A673 (cell line): ENCODE measurements around the gene CXXC4. TPM values are rescaled to one million over a fixed set of nuclear protein-coding genes. Genes with fewer than 3 reads are reported as not detected.

Experiments
- BruUV-seq: library from RNA; stranded (reverse); fragments of 400-500 nt; replicated peaks from 2 replicates; lab custom pipeline; 2021; lab: Mats Ljungman, UMichigan
- CTCF ChIA-PET: fragments of 300-600 bp; sonication (Branson Sonifier 250); formaldehyde crosslinking; loops from one replicate; lab custom pipeline; 2022; ENCODE audit warnings: antibody characterized with exemption; lab: Charles Lee
- POLR2A ChIA-PET: fragments of 300-600 bp; sonication (Branson Sonifier 250); formaldehyde crosslinking; loops from one replicate; lab custom pipeline; 2022; ENCODE audit warnings: antibody characterized with exemption; ENCODE audit not compliant: low non-redundant PET; lab: Charles Lee
- DNase-seq: peaks from one replicate; pipeline ENCODE4 v3.0.0-alpha.2; 2015; ENCODE audit warnings: low spot score
- H3K27ac ChIP-seq: fragments of 200-600 bp; sonication (generic); 2 replicates; pipeline ENCODE4 v1.5.1; 2016; ENCODE audit warnings: mixed run types, low read depth, mild to moderate bottlenecking, mixed read lengths, antibody characterized with exemption, low read length; ENCODE audit not compliant: poor library complexity, severe bottlenecking
- H3K27me3 ChIP-seq: fragments of 200-600 bp; sonication (generic); replicated peaks from 2 replicates; pipeline ENCODE4 v1.6.1; 2017; ENCODE audit warnings: mixed run types, low read depth, mild to moderate bottlenecking, mixed read lengths, antibody characterized with exemption, low read length; ENCODE audit not compliant: insufficient read depth, poor library complexity
- H3K36me3 ChIP-seq: fragments of 200-600 bp; sonication (generic); 2 replicates; pipeline ENCODE4 v1.6.1; 2016; ENCODE audit warnings: mixed run types, mild to moderate bottlenecking, mixed read lengths, antibody characterized with exemption, low read length; ENCODE audit not compliant: insufficient read depth, poor library complexity, severe bottlenecking
- H3K4me1 ChIP-seq: fragments of 200-600 bp; sonication (generic); 2 replicates; pipeline ENCODE4 v1.6.1; 2017; ENCODE audit warnings: mixed run types, mild to moderate bottlenecking, mixed read lengths, antibody characterized with exemption, low read length; ENCODE audit not compliant: insufficient read depth, poor library complexity, severe bottlenecking
- H3K4me3 ChIP-seq: fragments of 200-600 bp; sonication (generic); 2 replicates; pipeline ENCODE4 v1.5.1; 2016; ENCODE audit warnings: low read depth, mixed run types, mild to moderate bottlenecking, mixed read lengths, low read length; ENCODE audit not compliant: poor library complexity, severe bottlenecking
- H3K9me3 ChIP-seq: fragments of 200-600 bp; sonication (generic); 2 replicates; pipeline ENCODE4 v1.6.1; 2016; ENCODE audit warnings: mixed run types, low read depth, mild to moderate bottlenecking, mixed read lengths, antibody characterized with exemption, low read length; ENCODE audit not compliant: poor library complexity, severe bottlenecking
- EZH2 ChIP-seq: fragments of 200-600 bp; sonication (generic); IDR thresholded peaks from 2 replicates; pipeline ENCODE4 v1.6.1; 2017; ENCODE audit warnings: borderline replicate concordance, low read depth, mild to moderate bottlenecking, mixed read lengths, antibody characterized with exemption, low read length; ENCODE audit not compliant: poor library complexity, severe bottlenecking
- intact Hi-C: fragments of 100-400 bp; cut with micrococcal nuclease; formaldehyde crosslinking; loops from one replicate; pipeline ENCODE4 v1.10.0; 2022; ENCODE audit not compliant: unreplicated experiment
- total RNA-seq: library from RNA; stranded (reverse); gene quantifications from 2 replicates; pipeline ENCODE4 v1.2.3, GENCODE V29; 2021
- TF ChIP-seq, protein P1 (sequence below): fragments of 300-800, 200-600 bp; sonication (generic); conservative IDR thresholded peaks from 2 replicates; pipeline ENCODE4 v1.5.1; 2017; ENCODE audit warnings: low read depth, mild to moderate bottlenecking, antibody characterized with exemption, low read length, moderate library complexity, mixed read lengths

CXXC4 gene
- total RNA-seq, 1 experiment from 2014 or later, result 1.8 TPM

- ChIA-PET POLR2A (interaction anchor here (0.6 kb wide), 1 partner anchor 22 kb away, joined by 3 read pairs; no protein-coding TSS in a partner anchor), CTCF (no interaction called here)
- H3K9me3 ChIP-seq, result no peaks in the 10 kb centered on the region
- DNase-seq, result peak; percentile 75
- BruUV-seq, result no TSS peak
- peak overlapping the region; percentile 57 for H3K4me3 ChIP-seq
- TF ChIP-seq EZH2, result no peak
- TF ChIP-seq, protein P1, sequence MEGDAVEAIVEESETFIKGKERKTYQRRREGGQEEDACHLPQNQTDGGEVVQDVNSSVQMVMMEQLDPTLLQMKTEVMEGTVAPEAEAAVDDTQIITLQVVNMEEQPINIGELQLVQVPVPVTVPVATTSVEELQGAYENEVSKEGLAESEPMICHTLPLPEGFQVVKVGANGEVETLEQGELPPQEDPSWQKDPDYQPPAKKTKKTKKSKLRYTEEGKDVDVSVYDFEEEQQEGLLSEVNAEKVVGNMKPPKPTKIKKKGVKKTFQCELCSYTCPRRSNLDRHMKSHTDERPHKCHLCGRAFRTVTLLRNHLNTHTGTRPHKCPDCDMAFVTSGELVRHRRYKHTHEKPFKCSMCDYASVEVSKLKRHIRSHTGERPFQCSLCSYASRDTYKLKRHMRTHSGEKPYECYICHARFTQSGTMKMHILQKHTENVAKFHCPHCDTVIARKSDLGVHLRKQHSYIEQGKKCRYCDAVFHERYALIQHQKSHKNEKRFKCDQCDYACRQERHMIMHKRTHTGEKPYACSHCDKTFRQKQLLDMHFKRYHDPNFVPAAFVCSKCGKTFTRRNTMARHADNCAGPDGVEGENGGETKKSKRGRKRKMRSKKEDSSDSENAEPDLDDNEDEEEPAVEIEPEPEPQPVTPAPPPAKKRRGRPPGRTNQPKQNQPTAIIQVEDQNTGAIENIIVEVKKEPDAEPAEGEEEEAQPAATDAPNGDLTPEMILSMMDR, result 0 out of 2 replicates have a peak, but pooled peaks have one; percentile 12
- H3K27me3 ChIP-seq, result no peaks in the 10 kb centered on the region
- H3K4me1 ChIP-seq, result peaks cover 46% of the 10 kb centered on the region
- intact Hi-C loops, result no loop called here
- H3K27ac ChIP-seq, result peak overlapping the region; percentile 15
- H3K36me3 ChIP-seq, result no peaks in the 10 kb centered on the region
Observed at GRCh38 chr4:104491481-104492182, 3.1 kb downstream of the CXXC4 start.

DNA sequence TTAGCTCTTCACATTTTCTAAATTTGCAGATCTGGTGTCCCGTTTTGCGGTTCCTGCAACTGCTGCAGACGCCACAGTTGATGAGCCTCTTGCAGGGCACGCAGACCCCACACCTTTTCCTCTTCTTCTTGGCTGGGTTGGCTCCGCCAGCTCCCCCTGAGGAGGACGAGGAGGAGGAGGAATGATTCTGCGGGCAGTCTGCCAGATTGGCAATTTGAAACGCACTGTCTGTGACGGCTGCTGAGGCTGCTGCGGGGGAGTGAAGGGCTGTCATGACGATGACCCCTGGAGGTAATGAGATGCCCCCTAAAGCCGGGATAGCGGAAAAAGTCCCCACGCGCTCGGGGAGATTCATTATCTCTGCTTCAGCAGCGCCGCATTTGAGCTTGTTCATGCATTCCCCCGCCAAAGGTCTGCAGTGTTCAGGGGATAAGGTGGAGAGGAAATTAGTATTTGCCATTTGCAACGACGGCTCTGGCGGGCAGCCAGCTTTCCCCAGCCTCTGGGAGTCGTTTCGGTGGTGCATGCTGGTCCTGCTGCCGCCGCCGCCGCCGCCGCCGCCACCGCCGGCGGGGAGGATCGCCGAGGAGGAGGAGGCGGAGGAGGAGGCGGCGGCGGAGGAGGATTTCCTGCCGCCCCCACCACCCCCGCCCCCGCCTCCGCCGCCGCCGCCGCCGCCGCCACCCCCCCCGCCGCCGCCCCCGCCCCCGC lies 3.8 kb downstream of the CXXC4 start:
- H3K9me3 ChIP-seq, result no peaks in the 10 kb centered on the region
- peak overlapping the region; percentile 57 for H3K4me3 ChIP-seq
- H3K27me3 ChIP-seq, result no peaks in the 10 kb centered on the region
- intact Hi-C loops, result no loop called here
- no TSS peak for BruUV-seq
- ChIA-PET POLR2A (interaction anchor here (0.6 kb wide), 1 partner anchor 586 kb away, joined by 3 read pairs; no protein-coding TSS in a partner anchor), CTCF (no interaction called here)
- no peaks in the 10 kb centered on the region for H3K36me3 ChIP-seq
- peak; percentile 91 for DNase-seq
- TF ChIP-seq EZH2, result no peak
- TF ChIP-seq, protein P1, result no peak
- no peak overlapping the region for H3K27ac ChIP-seq
- H3K4me1 ChIP-seq, result peaks cover 44% of the 10 kb centered on the region

- no peaks in the 10 kb centered on the region for H3K9me3 ChIP-seq
- H3K4me1 ChIP-seq, result peaks cover 37% of the 10 kb centered on the region
- no peak for TF ChIP-seq EZH2
- TF ChIP-seq, protein P1, result no peak
- no peak overlapping the region for H3K27ac ChIP-seq
- no peak for DNase-seq
- peak overlapping the region; percentile 57 for H3K4me3 ChIP-seq
- ChIA-PET POLR2A (interaction anchor here (0.6 kb wide), 1 partner anchor 586 kb away, joined by 3 read pairs; no protein-coding TSS in a partner anchor), CTCF (no interaction called here)
- no peaks in the 10 kb centered on the region for H3K36me3 ChIP-seq
- BruUV-seq, result no TSS peak
- no peaks in the 10 kb centered on the region for H3K27me3 ChIP-seq
- intact Hi-C loops, result no loop called here
Observed at GRCh38 chr4:104490096-104490769, 4.5 kb downstream of the CXXC4 start.
